HG02759 (cell line): ENCODE measurements around the gene WDR45B.

ENCODE experiments used
- ATAC-seq: cut with Tn5 transposase; IDR thresholded peaks from one replicate; pipeline ENCODE4 v1.9.1; 2021; ENCODE audit warnings: mild to moderate bottlenecking, moderate library complexity; ENCODE audit not compliant: unreplicated experiment

Gene WDR45B

DNA sequence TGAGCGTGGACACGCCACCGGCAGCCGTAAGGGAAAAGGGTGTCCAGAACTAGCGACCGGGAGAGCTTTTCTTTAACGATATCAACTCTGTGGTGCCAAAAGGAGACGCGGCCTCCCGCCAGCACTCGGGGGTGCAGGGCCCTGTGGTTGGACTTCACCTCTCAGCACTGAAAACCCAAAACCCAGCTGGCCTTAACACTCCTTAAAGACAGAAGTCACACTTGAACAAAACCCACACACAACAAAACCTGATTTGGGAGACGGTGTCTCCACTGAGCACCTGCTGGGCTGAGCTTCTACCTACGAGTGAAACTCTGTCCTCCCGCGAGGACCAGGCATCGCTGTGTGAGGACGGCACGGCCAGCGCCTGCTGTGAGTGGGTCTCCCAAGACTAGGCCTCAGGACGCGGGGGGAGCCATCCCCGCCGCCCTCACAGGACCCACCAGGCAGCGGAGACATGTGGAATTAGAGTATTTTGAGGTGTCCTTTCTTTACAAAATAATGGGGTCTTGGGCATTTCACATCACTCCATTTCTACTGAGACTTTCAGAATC, 46.7 kb downstream of the WDR45B start:
- no peak for ATAC-seq

DNA sequence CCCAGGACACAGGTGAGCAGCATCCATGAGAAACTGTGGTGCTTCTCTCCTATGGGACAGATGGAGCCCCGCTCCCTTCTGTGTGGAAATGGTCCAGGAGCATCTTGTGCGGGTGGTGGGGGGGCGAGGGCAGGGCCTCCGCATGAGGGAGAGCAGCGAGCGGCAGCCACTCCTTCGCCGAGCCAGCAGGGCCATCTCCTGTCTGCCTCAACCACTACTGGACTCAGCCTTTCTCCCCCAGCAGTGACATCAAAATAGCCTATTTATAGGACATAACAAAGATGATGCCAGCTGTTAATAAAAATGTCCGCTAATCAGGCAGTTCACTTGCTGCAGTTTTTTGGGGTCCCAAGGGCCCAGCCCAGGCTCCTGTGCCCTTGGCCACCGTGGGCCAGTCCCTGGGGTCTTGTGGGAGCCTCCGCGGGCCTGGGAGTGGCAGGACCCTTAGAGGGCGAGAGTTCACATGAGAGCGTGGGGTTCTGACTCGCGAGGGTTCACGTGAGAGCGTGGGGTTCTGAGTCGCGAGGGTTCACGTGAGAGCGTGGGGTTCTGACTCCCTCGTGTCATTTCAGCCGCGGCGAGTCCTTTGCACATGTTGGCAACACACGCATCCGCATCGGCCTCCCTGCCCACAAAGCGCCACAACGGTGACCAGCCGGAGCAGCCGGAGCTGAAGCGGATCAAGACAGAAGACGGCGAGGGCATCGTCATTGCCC, 47.4 kb downstream of the WDR45B start:
- ATAC-seq: no peak

DNA sequence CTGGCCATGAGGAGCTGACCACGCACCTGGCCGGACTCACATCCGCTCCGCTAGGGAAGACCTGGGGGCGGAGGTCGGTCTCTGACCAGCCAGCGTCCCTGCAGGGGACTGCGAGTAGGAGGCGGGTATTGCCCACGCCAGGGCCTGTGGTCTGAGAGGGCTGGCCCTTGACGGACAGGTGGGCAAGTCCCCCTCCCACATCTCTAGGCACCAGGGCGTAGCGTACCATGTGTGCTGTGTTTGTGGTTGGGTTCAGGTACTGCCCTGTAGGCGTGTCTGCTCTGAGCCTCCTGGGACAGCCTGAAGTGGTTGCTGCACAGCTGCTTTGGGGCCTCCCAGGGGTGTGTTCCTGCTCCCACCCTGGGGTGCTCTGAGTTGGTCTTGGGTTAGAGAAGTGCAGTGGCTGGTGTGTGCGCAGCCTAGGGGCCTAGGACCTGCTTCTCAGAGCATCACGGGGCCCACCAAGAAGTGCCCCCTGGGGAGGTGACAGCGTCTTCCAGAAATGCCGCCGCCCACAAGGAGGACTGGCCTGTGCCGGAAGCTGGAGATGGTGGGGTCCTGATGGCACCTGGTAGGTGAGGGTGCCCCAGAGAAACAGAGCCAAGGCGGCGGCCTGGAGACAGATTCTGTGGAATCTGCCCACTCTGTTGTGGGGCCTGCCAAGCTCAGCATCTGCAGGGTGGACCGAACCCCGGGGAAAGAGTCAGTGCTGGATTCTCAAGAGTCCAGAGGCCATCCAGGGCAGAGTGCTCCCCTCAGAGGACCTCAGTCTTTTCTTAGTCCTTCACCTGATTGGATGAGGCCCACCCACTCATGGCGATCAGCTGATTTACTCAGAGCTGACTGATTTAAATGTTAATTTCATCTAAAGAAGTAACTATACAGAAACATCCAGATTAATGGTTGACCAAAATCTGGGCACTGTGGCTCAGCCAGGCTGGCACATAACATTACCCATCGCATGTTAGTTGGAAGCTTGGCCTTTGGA, 48.3 kb downstream of the WDR45B start:
- no peak for ATAC-seq

DNA sequence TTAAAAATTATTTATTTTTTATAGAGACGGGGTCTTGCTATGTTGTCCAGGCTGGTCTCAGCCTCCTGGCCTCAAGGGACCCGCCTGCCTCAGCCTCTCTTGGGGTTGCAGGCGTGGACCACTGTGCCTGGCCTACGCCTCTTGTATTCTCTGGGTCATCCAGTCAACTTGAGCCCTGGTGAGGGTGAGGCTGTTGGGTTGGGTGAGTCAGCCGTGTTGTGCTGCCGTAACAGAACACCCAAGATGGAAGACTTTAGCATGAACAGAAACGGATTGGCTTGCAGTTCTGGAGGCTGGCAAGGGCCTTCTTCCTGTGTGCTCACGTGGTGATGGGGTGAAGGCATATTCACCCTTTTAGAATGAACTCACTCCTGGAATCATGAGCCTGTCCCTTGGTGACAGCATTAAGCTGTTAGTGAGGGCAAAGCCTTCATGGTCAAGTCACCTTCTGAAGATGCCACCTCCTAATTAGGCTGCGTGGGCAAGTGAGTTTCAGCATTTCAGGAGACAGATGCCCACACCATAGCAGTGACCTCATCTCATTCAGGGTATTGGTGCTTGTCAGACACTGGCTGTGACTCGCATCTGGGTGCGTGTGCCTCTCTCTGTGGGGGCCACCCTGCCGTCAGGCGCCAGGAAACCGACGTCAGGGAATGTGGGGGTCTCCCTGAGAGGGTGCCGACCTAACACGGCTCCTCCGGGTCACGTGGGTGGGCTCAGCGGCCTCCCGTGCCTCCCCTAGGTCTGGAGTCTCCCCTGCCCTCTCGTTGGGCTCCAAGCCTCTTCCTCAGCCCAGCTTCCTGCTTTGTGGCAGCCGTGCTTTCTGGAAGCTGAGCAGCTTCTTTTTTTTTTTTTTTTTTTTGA, 49.8 kb downstream of the WDR45B start:
- ATAC-seq: no peak

DNA sequence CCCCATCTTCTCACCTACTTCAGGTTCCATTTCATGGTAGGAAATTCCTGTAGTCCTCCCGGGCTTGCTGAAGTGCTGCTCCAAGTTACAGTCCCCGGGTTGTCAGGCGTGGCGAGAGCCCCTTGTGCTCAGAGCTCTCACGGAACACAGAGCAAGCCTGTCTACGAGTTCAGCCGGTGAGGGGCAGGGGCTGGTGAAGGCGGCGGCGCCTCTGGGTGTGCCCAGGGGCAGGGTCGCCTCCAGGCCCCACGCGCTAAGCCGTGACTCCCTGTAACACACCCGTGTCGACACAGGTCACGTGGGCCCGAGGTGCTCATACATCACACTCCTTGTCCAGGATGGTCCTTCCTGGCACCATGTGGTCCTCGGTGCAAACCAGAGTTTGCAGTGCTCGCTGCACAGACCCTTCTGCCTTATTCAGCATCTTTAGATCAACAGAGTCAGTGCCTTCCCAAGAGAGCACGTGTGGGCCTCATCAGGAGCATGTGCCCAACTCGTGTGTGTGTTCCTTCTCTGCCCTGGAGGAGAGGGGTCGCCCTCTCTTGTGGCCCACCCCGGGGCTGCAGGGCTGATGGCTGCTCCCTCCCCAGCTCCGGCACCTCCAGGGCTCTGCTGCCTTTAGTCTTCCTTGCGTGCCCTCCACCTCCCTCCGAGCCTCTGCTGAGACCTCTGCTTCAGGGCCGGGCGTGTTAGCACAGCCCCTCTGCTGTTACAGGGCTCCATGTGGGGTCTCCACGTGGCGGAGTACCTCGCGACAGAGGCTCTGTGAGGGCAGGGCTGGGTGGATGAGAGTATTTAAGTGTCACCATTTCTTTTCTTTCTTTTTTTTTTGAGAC, 51.2 kb downstream of the WDR45B start:
- no peak for ATAC-seq

DNA sequence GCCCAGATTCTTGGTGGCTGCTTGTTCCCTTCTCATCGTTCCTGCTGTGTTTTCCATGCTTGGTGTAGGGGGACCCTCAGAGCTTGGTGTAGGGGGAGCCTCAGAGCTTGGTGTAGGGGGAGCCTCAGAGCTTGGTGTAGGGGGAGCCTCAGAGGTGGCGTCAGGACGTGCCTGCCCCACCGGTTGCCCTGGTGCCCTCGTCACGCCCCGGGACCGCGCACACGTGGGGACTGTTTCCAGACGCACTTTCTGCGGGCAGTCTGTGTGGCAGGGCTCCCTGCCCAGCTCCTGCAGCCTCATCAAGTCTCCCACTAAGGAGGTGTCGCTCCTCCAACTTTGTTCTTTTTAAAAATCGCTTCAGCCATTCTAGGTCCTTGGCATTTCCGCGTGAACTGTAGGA, 51.9 kb downstream of the WDR45B start:
- ATAC-seq: no peak

DNA sequence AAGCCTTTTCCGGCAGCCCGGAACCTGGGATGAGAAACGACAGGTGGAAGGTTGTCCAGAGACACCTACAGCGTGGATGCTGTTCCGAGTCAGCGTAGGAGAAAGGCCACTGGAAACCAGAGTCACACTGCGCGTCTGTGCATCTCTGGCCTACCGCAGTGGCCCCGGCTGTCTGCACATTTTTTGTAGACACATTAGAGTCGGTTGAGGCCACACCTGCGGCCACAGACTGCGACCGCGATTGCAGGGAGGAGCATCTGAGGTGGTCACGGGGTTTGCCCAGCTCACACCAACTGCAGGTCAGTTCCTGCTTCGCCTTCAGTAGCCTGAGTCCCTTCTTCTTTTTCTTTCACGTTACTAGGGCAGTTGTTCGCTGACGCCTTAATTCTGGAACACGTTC, 52.4 kb downstream of the WDR45B start:
- ATAC-seq: no peak

DNA sequence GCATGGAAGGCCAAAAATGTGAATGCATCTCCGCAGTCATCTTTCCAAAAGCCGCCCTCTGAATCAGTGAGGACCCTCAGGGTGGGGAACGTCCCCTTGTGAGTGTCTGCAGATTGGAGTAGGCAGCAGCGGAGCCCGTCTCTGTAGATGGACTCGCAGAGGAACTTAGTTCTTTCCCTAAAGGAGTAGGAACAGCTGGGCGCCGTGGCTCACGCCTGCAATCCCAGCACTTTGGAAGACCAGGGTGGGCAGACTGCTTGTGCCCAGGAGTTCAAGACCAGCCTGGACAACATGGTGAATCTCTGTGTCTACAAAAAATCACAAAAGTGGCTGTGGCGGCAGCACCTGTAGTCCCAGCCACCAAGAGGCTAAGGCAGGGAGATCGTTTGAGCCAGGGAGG, 53.7 kb downstream of the WDR45B start:
- ATAC-seq: no peak

DNA sequence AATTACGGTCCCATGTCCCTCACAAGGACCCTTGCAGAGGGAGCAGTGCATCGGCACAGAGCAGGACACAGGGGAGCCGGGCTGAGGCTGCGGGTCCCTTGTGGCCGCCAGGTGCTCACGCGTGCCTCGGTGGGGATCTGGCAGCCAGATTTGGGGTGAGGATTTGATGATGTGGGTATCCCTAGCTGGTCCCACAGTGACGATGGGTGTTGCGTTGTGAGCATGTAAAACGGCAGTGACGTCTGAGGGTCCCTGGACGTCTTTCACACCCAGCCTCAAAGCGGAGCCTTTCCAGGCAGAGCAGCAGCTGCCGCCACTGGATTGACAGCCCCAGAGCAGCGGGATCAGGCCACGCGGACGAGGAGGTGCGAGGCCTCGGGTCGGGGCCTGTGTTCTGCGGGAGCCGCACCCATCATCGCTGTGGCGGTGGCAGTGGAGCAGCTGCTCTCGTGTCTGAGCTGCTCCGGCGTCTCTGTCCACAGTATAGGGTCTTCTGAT, 54.6 kb downstream of the WDR45B start:
- no peak for ATAC-seq

DNA sequence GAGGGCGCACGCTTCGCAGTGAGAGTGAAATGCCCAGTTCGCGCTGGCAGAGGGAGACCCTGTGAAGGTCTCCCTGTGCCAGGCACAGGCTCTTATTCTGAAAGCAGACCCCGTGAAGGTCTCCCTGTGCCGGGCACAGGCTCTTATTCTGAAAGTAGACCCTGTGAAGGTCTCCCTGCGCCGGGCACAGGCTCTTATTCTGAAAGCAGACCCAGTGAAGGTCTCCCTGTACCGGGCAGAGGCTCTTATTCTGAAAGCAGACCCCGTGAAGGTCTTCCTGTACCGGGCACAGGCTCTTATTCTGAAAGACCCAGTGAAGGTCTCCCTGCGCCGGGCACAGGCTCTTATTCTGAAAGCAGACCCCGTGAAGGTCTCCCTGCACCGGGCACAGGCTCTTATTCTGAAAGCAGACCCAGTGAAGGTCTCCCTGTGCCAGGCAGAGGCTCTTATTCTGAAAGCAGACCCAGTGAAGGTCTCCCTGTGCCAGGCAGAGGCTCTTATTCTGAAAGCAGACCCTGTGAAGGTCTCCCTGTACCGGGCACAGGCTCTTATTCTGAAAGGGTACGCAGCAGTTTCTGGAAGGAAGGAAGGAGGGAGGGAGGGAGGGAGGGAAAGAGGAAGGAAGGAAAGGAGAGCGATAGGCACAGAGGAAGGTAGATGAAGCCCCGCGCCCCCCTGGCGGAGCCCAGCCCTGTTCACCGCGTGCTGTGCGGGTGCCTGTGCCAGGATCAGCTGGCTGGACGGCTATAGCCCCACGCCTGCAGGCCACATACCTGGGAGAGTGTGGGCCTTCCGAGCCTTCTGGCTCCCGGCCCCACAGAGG, 55.3 kb downstream of the WDR45B start:
- no peak for ATAC-seq

DNA sequence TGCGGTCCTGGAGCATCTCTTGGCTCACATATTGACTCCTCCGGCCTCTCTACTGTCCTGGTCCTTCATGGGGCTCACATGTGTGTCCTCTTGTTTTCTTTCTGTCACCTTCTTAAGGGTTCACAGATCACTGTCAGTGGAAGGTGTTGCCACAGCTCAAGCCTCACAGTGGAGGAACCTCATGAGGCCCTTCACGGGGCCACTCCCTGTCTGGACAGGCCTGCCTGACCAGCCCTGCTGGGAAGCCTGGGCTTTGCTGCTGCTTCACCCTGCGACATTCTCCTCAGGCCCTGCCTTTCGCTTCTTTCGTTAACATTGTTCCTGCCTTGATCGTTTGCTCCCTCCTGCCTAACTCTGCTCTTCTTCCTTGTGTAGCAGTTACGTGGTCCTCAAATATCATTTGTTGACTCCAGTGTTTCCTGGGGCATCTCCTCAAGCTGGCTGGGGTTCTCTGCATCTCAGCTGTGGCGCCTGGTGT, 55.9 kb downstream of the WDR45B start:
- ATAC-seq: no peak

DNA sequence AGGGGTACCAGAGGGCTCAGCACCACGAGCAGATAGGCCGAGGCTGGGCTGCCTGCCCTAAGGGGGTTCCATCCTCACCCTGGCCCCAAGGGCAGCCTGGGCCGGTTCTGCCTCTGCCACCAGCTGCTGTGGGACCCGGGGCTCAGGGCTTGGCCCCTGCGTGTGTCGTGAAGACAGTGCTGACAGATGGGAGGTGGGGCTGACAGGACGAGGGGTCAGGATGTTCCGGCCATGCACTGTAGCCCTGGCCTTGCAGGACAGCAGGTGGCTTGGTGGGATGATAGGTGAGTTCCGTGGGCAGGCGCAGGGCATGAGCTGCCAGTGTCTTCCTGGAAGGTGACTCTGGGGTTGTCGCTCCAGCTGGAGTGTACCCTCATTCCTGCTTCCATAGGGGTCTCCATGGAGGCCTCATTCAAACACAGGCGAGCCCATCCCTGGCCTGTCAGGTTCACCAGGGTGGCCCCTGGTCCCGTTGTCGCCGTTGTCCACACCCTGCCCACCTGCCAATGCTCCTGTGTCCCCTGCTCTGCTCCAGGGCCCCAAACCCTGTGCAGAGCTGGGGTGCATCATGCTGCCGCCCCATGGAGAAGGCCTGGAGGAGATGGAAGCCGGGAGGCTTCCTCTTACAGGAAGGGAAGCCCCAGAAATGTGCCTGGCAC, 57.2 kb downstream of the WDR45B start:
- no peak for ATAC-seq

DNA sequence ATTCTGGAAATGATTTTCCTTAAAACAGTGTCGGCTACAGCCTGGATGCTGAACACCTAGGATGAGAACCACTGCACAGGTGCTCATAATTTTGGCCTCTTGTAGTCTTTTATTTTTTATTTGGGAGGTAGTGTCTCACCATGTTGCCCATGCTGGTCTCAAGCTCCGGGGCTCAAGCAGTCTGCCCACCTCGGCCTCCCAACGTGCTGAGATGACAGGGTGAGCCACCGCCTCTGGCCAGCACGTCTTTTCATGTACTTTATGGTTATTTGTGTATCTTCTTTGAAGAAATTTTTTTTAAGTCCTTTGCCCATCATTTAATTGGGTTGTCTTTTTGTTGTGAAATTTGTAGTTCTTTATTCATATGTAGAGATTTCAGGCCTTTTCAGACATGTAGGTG, 58.0 kb downstream of the WDR45B start:
- no peak for ATAC-seq

DNA sequence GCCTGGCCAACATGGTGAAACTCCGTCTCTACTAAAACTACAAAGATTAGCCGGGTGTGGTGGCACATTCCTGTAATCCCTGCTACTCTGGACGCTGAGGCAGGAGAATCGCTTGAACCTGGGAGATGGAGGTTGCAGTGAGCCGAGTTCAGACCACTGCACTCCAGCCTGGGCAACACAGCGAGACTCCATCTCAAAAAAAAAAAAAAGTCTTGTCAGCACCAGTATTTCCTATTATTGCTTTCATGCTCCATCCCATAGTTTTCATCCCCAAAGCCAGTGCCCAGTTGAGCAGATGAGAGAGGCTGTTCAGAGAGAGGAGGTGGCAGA, 58.4 kb downstream of the WDR45B start:
- no peak for ATAC-seq

DNA sequence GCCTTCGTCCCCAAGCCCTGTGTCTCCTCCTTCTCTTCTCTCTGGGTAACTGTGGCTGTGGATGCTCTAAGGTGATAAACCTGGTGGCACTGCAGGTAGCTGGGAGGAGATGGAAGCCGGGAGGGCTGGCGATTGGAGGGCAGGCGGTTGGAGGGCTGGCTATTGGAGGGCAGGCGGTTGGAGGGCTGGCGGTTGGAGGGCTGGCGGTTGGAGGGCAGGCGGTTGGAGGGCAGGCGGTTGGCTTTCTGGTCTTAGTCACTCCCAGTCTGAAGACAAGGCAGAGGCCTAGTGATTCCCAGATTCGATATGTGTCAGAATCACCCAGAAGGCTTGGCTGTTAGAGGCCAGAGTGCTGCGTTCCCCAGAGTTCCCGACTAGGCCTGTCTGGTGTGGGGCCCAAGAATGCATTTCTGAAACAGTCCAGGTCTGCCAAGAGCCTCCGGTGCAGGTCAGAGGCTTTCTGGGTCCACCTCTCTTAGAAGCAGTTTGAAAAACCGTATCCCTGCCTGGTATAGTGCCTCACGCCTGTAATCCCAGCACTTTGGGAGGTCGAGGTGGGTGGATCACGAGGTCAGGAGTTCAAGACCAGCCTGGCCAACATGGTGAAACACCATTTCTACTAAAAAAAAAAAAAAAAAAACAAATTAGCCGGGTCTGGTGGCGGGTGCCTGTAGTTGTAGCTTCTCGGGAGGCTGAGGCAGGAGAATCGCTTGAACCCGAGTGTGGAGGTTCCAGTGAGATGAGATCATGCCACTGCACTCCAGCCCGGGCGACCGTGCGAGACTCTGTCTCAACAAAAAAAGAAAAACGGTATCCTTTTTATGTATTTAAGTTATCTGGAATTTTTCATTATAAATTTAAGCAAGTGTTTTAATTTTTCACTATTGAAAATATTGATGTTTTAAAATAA, 59.7 kb downstream of the WDR45B start:
- no peak for ATAC-seq

DNA sequence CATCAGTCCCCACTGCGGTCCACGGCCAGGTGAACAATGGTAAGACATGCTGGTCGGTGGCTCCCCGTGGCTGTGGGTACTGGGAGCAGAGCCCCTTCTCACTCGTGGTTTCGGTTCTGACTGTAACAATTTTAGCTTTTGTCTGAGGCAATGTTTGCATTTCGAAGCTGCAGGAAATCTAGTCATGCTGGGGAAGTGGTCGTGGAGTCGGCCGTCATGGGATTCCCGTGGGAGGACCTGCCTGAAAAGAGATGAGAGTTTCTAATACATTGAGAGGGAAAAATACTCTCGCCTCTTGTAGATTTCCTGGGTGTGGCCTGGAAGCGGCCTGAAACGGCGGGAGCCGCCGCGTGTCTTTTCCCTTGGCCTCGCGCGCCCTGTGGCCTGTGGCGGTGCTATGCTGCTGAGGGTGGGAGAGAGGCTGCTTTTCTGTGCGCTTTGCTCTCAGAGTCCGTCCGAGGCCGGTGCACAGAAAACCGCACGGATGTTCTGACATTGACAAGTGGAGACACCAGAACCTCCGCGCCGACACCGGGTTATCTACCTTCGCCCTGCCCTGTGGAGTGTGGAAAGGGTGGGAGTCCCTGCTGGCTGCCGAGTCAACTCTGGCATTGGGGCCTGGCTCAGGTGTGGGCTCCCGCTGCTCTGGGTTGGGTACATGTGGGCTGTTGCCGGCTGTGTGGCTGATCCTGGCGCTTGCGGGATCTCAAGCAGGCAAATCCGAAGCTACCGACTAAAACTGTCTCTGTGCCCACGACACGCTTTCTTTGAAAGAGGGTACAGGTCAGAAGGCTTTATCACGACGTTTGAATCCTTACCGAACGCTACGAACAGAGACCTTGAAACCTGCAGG, 60.8 kb downstream of the WDR45B start:
- no peak for ATAC-seq
